Measurements from ENCODE around the gene NFIC. TPM values are rescaled to one million over a fixed set of nuclear protein-coding genes. Genes with fewer than 3 reads are reported as not detected.
A peak's percentile ranks its signal among the peaks of the same experiment; 100 is the strongest.

The NFIC gene
- total RNA-seq, 1 experiment from 2014 or later: 8.0 TPM

- peaks cover 11 to 18% of the 10 kb centered on the region in 2 experiments; a peak in 4 of 5 replicates for H3K9me3 Mint-ChIP-seq
- peaks cover 82% of the 10 kb centered on the region for H3K27me3 ChIP-seq (ENCODE audit: insufficient read depth, low read length)
- H3K4me1 ChIP-seq (ENCODE audit: insufficient read depth, low read length): no peaks in the 10 kb centered on the region; the same call in 1 of the 2 replicates
- H3K27ac Mint-ChIP-seq: no peak overlapping the region
- H3K27ac ChIP-seq (ENCODE audit: insufficient read length, low read depth, low read length): no peak overlapping the region
- H3K79me1 ChIP-seq (ENCODE audit: insufficient read depth, low read depth, low read length, poor library complexity, severe bottlenecking): no peaks in the 10 kb centered on the region
- H3K4me2 ChIP-seq (ENCODE audit: insufficient read depth, insufficient read length, low read length): no peak overlapping the region
- H3K23ac ChIP-seq (ENCODE audit: insufficient read length, low read depth, low read length): no peak overlapping the region
- no peak overlapping the region for H2BK20ac ChIP-seq (ENCODE audit: low read depth, low read length, poor library complexity, severe bottlenecking)
- peaks cover 3 to 39% of the 10 kb centered on the region in 2 experiments; a peak in 3 of 4 replicates for H3K4me1 Mint-ChIP-seq
- no peaks in the 10 kb centered on the region for H3K79me2 ChIP-seq (ENCODE audit: insufficient read depth, low read length)
- no peak overlapping the region for H2AK5ac ChIP-seq (ENCODE audit: insufficient read length, low read length)
- no peak overlapping the region for H3T11ph ChIP-seq (ENCODE audit: low read length)
- WGBS (ENCODE audit: extremely low coverage, insufficient read length, low lambda C conversion rate): no CpG with 5 or more reads among the region's 27 CpGs
- no peak overlapping the region for H4K8ac ChIP-seq (replicated peaks; ENCODE audit: insufficient read length, low read depth, low read length)
- H3K14ac ChIP-seq (ENCODE audit: insufficient read depth, low read length): no peak overlapping the region
- peaks cover 88% of the 10 kb centered on the region for H3K27me3 Mint-ChIP-seq (ENCODE audit: low read depth)
- H3K9ac ChIP-seq (ENCODE audit: extremely low read depth, insufficient read length, low read length): no peak overlapping the region
- H2AFZ ChIP-seq (ENCODE audit: low read length): no peak overlapping the region
- no peak overlapping the region for H2BK12ac ChIP-seq (ENCODE audit: insufficient read length, low read depth, low read length)
- H3K4me3 Mint-ChIP-seq: peak overlapping the region in 1 of 2 experiments; percentile 62; a peak in 4 of 5 replicates
- no peaks in the 10 kb centered on the region for H3K23me2 ChIP-seq (ENCODE audit: insufficient read length, low read depth, low read length, poor library complexity, severe bottlenecking)
- H4K5ac ChIP-seq (ENCODE audit: insufficient read length, low read depth, low read length): no peak overlapping the region
- no peak overlapping the region for H4K91ac ChIP-seq (ENCODE audit: insufficient read length, low read depth, low read length)
- no peak overlapping the region for H2BK15ac ChIP-seq (ENCODE audit: low read depth, low read length)
- TF ChIP-seq, protein P1, sequence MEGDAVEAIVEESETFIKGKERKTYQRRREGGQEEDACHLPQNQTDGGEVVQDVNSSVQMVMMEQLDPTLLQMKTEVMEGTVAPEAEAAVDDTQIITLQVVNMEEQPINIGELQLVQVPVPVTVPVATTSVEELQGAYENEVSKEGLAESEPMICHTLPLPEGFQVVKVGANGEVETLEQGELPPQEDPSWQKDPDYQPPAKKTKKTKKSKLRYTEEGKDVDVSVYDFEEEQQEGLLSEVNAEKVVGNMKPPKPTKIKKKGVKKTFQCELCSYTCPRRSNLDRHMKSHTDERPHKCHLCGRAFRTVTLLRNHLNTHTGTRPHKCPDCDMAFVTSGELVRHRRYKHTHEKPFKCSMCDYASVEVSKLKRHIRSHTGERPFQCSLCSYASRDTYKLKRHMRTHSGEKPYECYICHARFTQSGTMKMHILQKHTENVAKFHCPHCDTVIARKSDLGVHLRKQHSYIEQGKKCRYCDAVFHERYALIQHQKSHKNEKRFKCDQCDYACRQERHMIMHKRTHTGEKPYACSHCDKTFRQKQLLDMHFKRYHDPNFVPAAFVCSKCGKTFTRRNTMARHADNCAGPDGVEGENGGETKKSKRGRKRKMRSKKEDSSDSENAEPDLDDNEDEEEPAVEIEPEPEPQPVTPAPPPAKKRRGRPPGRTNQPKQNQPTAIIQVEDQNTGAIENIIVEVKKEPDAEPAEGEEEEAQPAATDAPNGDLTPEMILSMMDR (conservative IDR thresholded peaks at IDR 0.05): no peak
- no peak for DNase-seq
- H4K20me1 ChIP-seq (ENCODE audit: control insufficient read depth, insufficient read depth, insufficient read length): peaks cover 2% of the 10 kb centered on the region
- H2BK5ac ChIP-seq (ENCODE audit: insufficient read length, low read length): no peak overlapping the region
- no peaks in the 10 kb centered on the region for H3K9me3 ChIP-seq (ENCODE audit: control insufficient read depth, low read depth, low read length)
- no peak overlapping the region for H3K56ac ChIP-seq (ENCODE audit: insufficient read length, low read depth, low read length)
- H3K4ac ChIP-seq (ENCODE audit: low read depth, low read length): no peak overlapping the region
- H3K18ac ChIP-seq (ENCODE audit: insufficient read length, low read depth, low read length): no peak overlapping the region
- peaks cover 0 to 2% (median 0%) of the 10 kb centered on the region in 3 experiments; a peak in 1 of 7 replicates for H3K36me3 Mint-ChIP-seq (ENCODE audit: insufficient read depth in 1 of 3, low read depth in 3 of 3)
- H2BK120ac ChIP-seq (ENCODE audit: low read depth, low read length, poor library complexity, severe bottlenecking): no peak overlapping the region
Observed at GRCh38 chr19:3361384-3362216, 4.8 kb upstream of the NFIC start.
